ENCODE results near the gene TOX2. TPM values are rescaled to one million over a fixed set of nuclear protein-coding genes. Genes with fewer than 3 reads are reported as not detected.

TOX2 gene
- total RNA-seq, 1 donor from 2014 or later = 4.8 TPM

DNA sequence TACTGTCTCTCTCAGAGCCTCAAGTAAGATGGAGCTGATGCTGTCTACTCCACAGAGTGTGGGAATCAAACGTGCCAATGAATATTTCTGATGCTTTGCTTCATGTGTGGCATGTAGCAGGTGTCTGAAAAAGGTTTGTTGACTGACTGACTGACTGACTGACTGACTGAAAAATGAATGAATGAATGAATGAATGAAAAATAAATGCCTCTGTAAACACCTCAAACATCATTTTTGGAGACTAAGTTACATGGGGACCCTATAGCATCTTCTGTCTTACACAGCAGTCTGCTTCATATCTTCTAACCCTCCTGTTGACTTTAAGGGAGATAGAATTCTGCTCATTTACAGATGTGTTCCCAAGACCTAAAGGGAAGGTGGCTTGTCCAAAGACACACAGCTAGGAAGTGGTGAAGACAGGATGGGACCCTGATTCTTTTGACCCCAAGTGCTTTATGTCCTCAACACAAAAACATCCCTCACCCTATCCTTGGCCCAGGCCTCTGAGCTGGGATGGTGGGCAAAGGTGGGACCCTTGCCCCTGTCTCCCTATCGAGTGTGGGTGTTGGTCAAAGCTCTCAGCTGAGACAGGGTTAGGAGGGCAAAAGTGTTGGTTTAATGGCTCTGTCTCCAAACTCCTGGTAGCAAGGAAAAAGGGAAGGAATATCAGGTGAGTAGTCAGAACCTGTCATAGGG lies 104.4 kb downstream of the TOX2 start:
- Mint-ChIP-seq H3K4me3 (no peak overlapping the region), H3K27me3 (peaks cover 2% of the 10 kb centered on the region), H3K36me3 (ENCODE audit: low read depth) (no peaks in the 10 kb centered on the region), H3K9me3 (no peaks in the 10 kb centered on the region), H3K27ac (no peak overlapping the region), H3K4me1 (peaks cover 9% of the 10 kb centered on the region)
- DNase-seq (no peak), ATAC-seq (ENCODE audit: low read depth) (no peak)
- CTCF ChIA-PET = no interaction called here
- TF ChIP-seq, protein P1, sequence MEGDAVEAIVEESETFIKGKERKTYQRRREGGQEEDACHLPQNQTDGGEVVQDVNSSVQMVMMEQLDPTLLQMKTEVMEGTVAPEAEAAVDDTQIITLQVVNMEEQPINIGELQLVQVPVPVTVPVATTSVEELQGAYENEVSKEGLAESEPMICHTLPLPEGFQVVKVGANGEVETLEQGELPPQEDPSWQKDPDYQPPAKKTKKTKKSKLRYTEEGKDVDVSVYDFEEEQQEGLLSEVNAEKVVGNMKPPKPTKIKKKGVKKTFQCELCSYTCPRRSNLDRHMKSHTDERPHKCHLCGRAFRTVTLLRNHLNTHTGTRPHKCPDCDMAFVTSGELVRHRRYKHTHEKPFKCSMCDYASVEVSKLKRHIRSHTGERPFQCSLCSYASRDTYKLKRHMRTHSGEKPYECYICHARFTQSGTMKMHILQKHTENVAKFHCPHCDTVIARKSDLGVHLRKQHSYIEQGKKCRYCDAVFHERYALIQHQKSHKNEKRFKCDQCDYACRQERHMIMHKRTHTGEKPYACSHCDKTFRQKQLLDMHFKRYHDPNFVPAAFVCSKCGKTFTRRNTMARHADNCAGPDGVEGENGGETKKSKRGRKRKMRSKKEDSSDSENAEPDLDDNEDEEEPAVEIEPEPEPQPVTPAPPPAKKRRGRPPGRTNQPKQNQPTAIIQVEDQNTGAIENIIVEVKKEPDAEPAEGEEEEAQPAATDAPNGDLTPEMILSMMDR (IDR thresholded peaks at IDR 0.05) = no peak
- intact Hi-C loops (cut with micrococcal nuclease) = no loop called here
- POLR2A ChIA-PET = interaction anchor here (1.6 kb wide), 1 partner anchor 76 kb away, joined by 3 read pairs; no protein-coding TSS in a partner anchor

DNA sequence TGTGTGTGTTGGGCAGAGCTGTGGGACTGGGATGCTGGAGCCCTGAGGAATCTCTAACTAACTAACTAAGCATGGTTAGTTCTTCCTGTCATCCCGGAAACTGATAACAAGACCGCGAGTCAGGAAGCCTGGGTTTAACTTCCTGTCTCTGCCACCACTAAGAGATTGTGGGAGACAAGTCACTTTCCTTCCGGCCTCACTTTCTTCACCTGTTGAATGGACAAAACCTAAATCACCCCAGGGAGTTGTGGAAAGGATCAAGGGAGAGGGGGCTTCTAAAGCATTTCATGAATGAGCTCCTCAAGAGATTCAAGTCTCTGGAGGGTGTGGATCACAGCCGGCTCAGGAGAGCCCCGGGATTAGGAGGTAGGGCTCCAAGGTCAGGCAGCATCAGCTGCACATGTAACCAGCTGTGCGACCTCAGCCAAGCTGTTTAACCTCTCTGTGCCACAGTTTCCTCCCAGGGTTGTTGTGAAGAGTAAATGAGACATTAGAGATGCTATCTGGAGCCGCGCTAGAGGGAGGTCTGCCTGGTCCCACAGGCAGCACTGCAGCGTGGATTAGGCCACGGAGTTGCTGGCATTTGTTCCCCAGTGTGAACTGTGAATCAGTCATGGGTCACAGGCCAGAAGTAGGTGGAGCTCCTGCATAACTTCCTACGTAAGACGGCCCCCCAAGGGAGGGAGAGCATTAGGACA lies 105.1 kb downstream of the TOX2 start:
- TF ChIP-seq, protein P1 (IDR thresholded peaks at IDR 0.05) = no peak
- Mint-ChIP-seq H3K27ac (no peak overlapping the region), H3K4me3 (no peak overlapping the region), H3K27me3 (peaks cover 2% of the 10 kb centered on the region), H3K36me3 (ENCODE audit: low read depth) (no peaks in the 10 kb centered on the region), H3K9me3 (no peaks in the 10 kb centered on the region), H3K4me1 (peaks cover 9% of the 10 kb centered on the region)
- ChIA-PET CTCF (no interaction called here), POLR2A (no interaction called here)
- ATAC-seq (ENCODE audit: low read depth) (no peak), DNase-seq (no peak)
- intact Hi-C loops (cut with micrococcal nuclease) = no loop called here

DNA sequence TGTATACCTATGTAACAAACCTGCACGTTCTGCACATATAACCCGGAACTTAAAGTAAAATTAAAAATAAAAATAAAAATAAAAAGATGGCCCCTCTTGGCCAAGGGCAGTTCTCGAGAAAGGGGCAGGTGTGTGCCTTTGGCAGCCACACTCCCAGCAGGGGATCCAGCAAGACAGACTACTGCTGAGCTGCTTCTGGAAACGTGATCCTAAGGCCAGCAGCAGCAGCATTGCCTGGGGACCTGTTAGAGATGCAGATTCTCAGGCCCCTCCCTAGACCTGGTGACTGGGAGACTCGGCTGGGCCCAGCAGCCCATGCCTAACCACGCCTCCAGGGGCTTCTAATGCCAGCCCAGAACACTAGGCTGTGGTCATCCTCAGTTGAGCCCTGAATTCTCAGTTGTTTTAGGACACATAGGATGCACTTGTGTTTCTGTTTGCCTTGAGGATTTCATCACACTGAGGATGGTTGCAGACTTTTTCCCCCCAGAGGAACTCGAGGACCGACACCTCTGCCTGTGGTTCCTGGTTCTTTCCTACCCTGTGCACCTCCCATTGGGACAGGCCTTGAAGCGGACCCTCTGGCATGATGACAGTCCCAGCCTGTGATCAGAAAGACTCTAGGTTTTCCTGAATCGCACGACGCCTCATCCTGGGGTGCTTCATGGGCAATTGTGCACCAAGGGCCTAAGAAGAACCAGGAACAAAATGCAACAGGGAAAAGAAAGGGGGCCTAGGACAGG lies 105.9 kb downstream of the TOX2 start:
- no peak for ATAC-seq (ENCODE audit: low read depth)
- ChIA-PET POLR2A (no interaction called here), CTCF (no interaction called here)
- H3K36me3 Mint-ChIP-seq (ENCODE audit: low read depth) = no peaks in the 10 kb centered on the region
- intact Hi-C loops (cut with micrococcal nuclease) = no loop called here
- DNase-seq = no peak
- TF ChIP-seq, protein P1 (IDR thresholded peaks at IDR 0.05) = no peak
- no peaks in the 10 kb centered on the region for H3K9me3 Mint-ChIP-seq
- no peak overlapping the region for H3K27ac Mint-ChIP-seq
- peaks cover 9% of the 10 kb centered on the region for H3K4me1 Mint-ChIP-seq
- H3K4me3 Mint-ChIP-seq = no peak overlapping the region
- no peaks in the 10 kb centered on the region for H3K27me3 Mint-ChIP-seq

DNA sequence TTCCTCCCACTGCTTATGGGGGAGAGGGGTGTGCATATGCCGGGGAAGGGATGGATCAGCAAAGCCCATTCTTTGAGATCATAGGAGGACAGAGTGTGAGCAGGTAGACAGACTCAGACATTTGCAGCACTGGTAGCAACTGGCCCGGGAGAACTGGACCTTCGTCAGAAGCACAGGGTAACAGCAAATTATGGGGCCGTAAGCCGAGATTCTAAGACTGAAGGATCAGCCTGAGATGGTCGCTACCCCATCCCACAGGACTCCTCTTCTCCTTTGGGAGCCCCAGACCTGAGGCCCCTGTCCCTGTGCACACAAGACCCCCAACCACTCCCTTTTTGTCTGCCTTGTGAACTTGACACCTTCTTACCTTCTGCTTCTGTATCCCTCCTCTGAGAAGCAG lies 106.5 kb downstream of the TOX2 start:
- TF ChIP-seq, protein P1 (IDR thresholded peaks at IDR 0.05) = no peak
- intact Hi-C loops (cut with micrococcal nuclease) = no loop called here
- Mint-ChIP-seq H3K4me3 (no peak overlapping the region), H3K27ac (no peak overlapping the region), H3K27me3 (no peaks in the 10 kb centered on the region), H3K4me1 (peaks cover 9% of the 10 kb centered on the region), H3K9me3 (no peaks in the 10 kb centered on the region), H3K36me3 (ENCODE audit: low read depth) (no peaks in the 10 kb centered on the region)
- ChIA-PET CTCF (no interaction called here), POLR2A (no interaction called here)
- DNase-seq (no peak), ATAC-seq (ENCODE audit: low read depth) (no peak)

DNA sequence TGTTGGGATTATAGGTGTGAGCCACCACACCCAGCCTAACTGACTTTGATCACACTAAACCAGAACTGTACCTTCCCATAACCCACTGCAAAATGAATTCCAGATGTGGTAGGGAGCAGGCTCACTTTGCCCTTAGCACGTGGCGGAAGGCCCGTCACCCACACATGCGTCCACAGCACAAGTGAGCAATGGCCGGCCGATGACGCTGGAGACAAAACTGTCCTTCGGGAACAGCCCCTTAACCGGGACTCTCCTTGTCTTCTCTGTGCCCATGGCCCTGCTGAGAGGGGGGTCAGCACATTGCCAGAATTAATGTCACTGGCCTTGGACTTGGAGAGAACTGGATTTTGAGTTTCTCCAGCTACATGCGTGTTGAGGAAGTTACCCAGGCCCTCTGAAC lies 107.2 kb downstream of the TOX2 start:
- no peak for DNase-seq
- H3K4me1 Mint-ChIP-seq = peaks cover 9% of the 10 kb centered on the region
- ChIA-PET CTCF (no interaction called here), POLR2A (no interaction called here)
- no peak for ATAC-seq (ENCODE audit: low read depth)
- no peak overlapping the region for H3K27ac Mint-ChIP-seq
- no peaks in the 10 kb centered on the region for H3K9me3 Mint-ChIP-seq
- TF ChIP-seq, protein P1 (IDR thresholded peaks at IDR 0.05) = no peak
- intact Hi-C loops (cut with micrococcal nuclease) = no loop called here
- no peaks in the 10 kb centered on the region for H3K27me3 Mint-ChIP-seq
- no peak overlapping the region for H3K4me3 Mint-ChIP-seq
- no peaks in the 10 kb centered on the region for H3K36me3 Mint-ChIP-seq (ENCODE audit: low read depth)
